H9 (cell line): ENCODE data around the gene C13orf42. TPM values are rescaled to one million over a fixed set of nuclear protein-coding genes. Genes with fewer than 3 reads are reported as not detected.

Experiments
- DNase-seq: peaks from one replicate; pipeline ENCODE4 v3.0.0-alpha.2; 2017
- H2AFZ ChIP-seq: one replicate; pipeline ENCODE4 v1.6.1; 2013; ENCODE audit warnings: mild to moderate bottlenecking, low read length, control low read depth, moderate library complexity
- H2AK5ac ChIP-seq: 2 replicates; pipeline ENCODE4 v1.6.1; 2013; ENCODE audit warnings: low read length, control low read depth, mixed read lengths; ENCODE audit not compliant: insufficient read length
- H2BK120ac ChIP-seq: one replicate; pipeline ENCODE4 v1.6.1; 2013; ENCODE audit warnings: low read depth, mild to moderate bottlenecking, low read length, control low read depth, inconsistent platforms; ENCODE audit not compliant: poor library complexity, severe bottlenecking
- H2BK12ac ChIP-seq: 2 replicates; pipeline ENCODE4 v1.6.1; 2013; ENCODE audit warnings: low read length, control low read depth, mixed read lengths, low read depth; ENCODE audit not compliant: insufficient read length
- H2BK15ac ChIP-seq: 2 replicates; pipeline ENCODE4 v1.6.1; 2013; ENCODE audit warnings: low read depth, low read length, control low read depth
- H2BK20ac ChIP-seq: one replicate; pipeline ENCODE4 v1.6.1; 2013; ENCODE audit warnings: low read depth, mild to moderate bottlenecking, low read length, control low read depth, inconsistent platforms; ENCODE audit not compliant: poor library complexity, severe bottlenecking
- H2BK5ac ChIP-seq: 2 replicates; pipeline ENCODE4 v1.6.1; 2013; ENCODE audit warnings: low read length, control low read depth, mixed read lengths; ENCODE audit not compliant: insufficient read length
- H3K14ac ChIP-seq: 2 replicates; pipeline ENCODE4 v1.6.1; 2013; ENCODE audit warnings: low read length, control low read depth; ENCODE audit not compliant: insufficient read depth
- H3K18ac ChIP-seq: 2 replicates; pipeline ENCODE4 v1.6.1; 2013; ENCODE audit warnings: low read depth, mild to moderate bottlenecking, mixed read lengths, low read length, control low read depth; ENCODE audit not compliant: insufficient read length
- H3K23ac ChIP-seq: 2 replicates; pipeline ENCODE4 v1.6.1; 2013; ENCODE audit warnings: low read length, control low read depth, mixed read lengths, low read depth; ENCODE audit not compliant: insufficient read length
- H3K23me2 ChIP-seq: 2 replicates; pipeline ENCODE4 v1.6.1; 2013; ENCODE audit warnings: low read depth, mild to moderate bottlenecking, mixed read lengths, low read length, control low read depth; ENCODE audit not compliant: insufficient read length, poor library complexity, severe bottlenecking
- H3K27ac ChIP-seq: 2 replicates; pipeline ENCODE4 v1.5.1; 2013; ENCODE audit warnings: low read length, control low read depth, mixed read lengths, low read depth; ENCODE audit not compliant: insufficient read length
- H3K27me3 ChIP-seq: 2 replicates; pipeline ENCODE4 v1.6.1; 2013; ENCODE audit warnings: low read length, control low read depth, inconsistent platforms; ENCODE audit not compliant: insufficient read depth
- H3K4ac ChIP-seq: 2 replicates; pipeline ENCODE4 v1.6.1; 2013; ENCODE audit warnings: low read depth, mild to moderate bottlenecking, control low read depth, inconsistent platforms, low read length, moderate library complexity
- H3K4me1 ChIP-seq: 2 replicates; pipeline ENCODE4 v1.6.1; 2013; ENCODE audit warnings: low read length, control low read depth, inconsistent platforms; ENCODE audit not compliant: insufficient read depth
- H3K4me2 ChIP-seq: 2 replicates; pipeline ENCODE4 v1.6.1; 2013; ENCODE audit warnings: low read length, control low read depth, mixed read lengths; ENCODE audit not compliant: insufficient read length, insufficient read depth
- H3K56ac ChIP-seq: 2 replicates; pipeline ENCODE4 v1.6.1; 2013; ENCODE audit warnings: low read depth, mild to moderate bottlenecking, mixed read lengths, low read length, control low read depth; ENCODE audit not compliant: insufficient read length
- H3K79me1 ChIP-seq: 2 replicates; pipeline ENCODE4 v1.6.1; 2013; ENCODE audit warnings: low read depth, mild to moderate bottlenecking, moderate library complexity, low read length, control low read depth, inconsistent platforms; ENCODE audit not compliant: insufficient read depth, poor library complexity, severe bottlenecking
- H3K79me2 ChIP-seq: 2 replicates; pipeline ENCODE4 v1.6.1; 2013; ENCODE audit warnings: low read length, control low read depth, inconsistent platforms; ENCODE audit not compliant: insufficient read depth
- H3K9ac ChIP-seq: 2 replicates; pipeline ENCODE4 v1.6.1; 2013; ENCODE audit warnings: low read length, control low read depth, mixed read lengths; ENCODE audit not compliant: insufficient read length; ENCODE audit errors: extremely low read depth
- H3K9me3 ChIP-seq: one replicate; pipeline ENCODE4 v1.6.1; 2013; ENCODE audit warnings: low read depth, low read length, inconsistent platforms; ENCODE audit not compliant: control insufficient read depth
- H3T11ph ChIP-seq: one replicate; pipeline ENCODE4 v1.6.1; 2013; ENCODE audit warnings: mild to moderate bottlenecking, low read length, control low read depth, inconsistent platforms
- H4K20me1 ChIP-seq: one replicate; pipeline ENCODE4 v1.6.1; 2013; ENCODE audit not compliant: control insufficient read depth, insufficient read length, insufficient read depth
- H4K5ac ChIP-seq: 2 replicates; pipeline ENCODE4 v1.6.1; 2013; ENCODE audit warnings: low read depth, mild to moderate bottlenecking, mixed read lengths, low read length, control low read depth; ENCODE audit not compliant: insufficient read length
- H4K8ac ChIP-seq: replicated peaks from 2 replicates; pipeline ENCODE4 v1.6.1; 2013; ENCODE audit warnings: low read length, control low read depth, mixed read lengths, low read depth; ENCODE audit not compliant: insufficient read length
- H4K91ac ChIP-seq: 2 replicates; pipeline ENCODE4 v1.6.1; 2013; ENCODE audit warnings: low read depth, mild to moderate bottlenecking, moderate library complexity, mixed read lengths, low read length, control low read depth; ENCODE audit not compliant: insufficient read length
- H3K27ac Mint-ChIP-seq, 3 experiments: 2 replicates in 2 of 3; 3 replicates in 1 of 3; pipeline ENCODE4 v1.8.0; 2020 to 2021; ENCODE audit warnings: mixed read lengths in 3 of 3, mild to moderate bottlenecking in 1 of 3, moderate library complexity in 1 of 3
- H3K27me3 Mint-ChIP-seq: 2 replicates; pipeline ENCODE4 v1.8.0; 2021; ENCODE audit warnings: low read depth, mild to moderate bottlenecking, moderate library complexity, mixed read lengths
- H3K36me3 Mint-ChIP-seq, 3 experiments: 2 replicates in 2 of 3; 3 replicates in 1 of 3; pipeline ENCODE4 v1.8.0; 2020 to 2021; ENCODE audit warnings: low read depth in 3 of 3, mixed read lengths in 3 of 3; ENCODE audit not compliant: insufficient read depth in 1 of 3
- H3K4me1 Mint-ChIP-seq, 2 experiments: 2 replicates each; pipeline ENCODE4 v1.8.0; 2020; ENCODE audit warnings: mixed read lengths in 2 of 2
- H3K4me3 Mint-ChIP-seq, 2 experiments: 2 replicates in 1 of 2; 3 replicates in 1 of 2; pipeline ENCODE4 v1.8.0; 2020 to 2021; ENCODE audit warnings: mild to moderate bottlenecking in 2 of 2, mixed read lengths in 2 of 2, moderate library complexity in 1 of 2
- H3K9me3 Mint-ChIP-seq, 2 experiments: 2 replicates in 1 of 2; 3 replicates in 1 of 2; pipeline ENCODE4 v1.8.0; 2020; ENCODE audit warnings: mild to moderate bottlenecking in 2 of 2, mixed read lengths in 2 of 2, moderate library complexity in 1 of 2
- WGBS: extraction: QIAGEN DNeasy Blood & Tissue Kit; methylation state at CpG from one replicate; pipeline ENCODE4 v1.1.7; 2013; ENCODE audit warnings: missing lambda C conversion rate, low lambda C conversion rate, mixed read lengths; ENCODE audit not compliant: insufficient read length; ENCODE audit errors: extremely low coverage; 5-methylcytosine and 5-hydroxymethylcytosine counted together
- total RNA-seq: library from RNA; stranded (reverse); gene quantifications from 2 replicates; pipeline ENCODE4 v1.2.1, GENCODE V29; 2021
- TF ChIP-seq, protein P1 (sequence below): fragments of 200-600 bp; sonication (generic); conservative IDR thresholded peaks from 3 replicates; pipeline ENCODE4 v1.8.0; 2021; ENCODE audit warnings: antibody characterized with exemption, mild to moderate bottlenecking

Gene C13orf42
- total RNA-seq, 1 experiment from 2014 or later, result 16.5 TPM

DNA sequence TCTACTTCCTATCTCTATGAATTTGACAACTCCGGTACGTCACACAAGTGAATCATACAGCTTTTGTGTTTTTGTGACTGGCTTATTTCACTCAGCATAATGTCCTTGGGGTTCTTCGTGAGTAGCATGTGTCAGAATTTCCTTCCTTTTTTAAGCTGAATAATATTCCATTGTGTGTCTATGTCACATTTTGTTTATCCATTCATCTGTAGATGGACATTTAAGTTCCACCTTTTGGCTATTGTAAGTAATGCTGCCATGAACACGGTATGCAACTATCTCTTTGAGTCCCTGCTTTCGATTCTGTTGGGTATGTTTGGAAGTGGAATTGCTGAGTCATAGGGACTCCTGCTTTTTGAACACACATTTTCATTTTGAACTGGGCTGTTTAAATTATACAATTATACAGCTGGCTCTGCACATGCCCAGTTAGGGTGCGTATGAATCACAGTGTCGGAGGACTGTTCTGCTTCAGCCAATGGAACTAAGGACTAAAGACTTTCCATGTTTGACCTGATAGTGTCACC lies 43.0 kb upstream of the C13orf42 start:
- Histone ChIP-seq H3K4me1 (peaks cover 36% of the 10 kb centered on the region), H2BK15ac (no peak overlapping the region)
- DNase-seq, result no peak

More for the DNA sequence above, 43.0 kb upstream of the C13orf42 start:
- Histone ChIP-seq H2BK120ac (no peak overlapping the region), H3K23me2 (no peaks in the 10 kb centered on the region), H4K20me1 (no peaks in the 10 kb centered on the region), H2AK5ac (no peak overlapping the region), H2BK5ac (no peak overlapping the region), H3K14ac (no peak overlapping the region), H3K79me1 (no peaks in the 10 kb centered on the region), H2BK20ac (no peak overlapping the region), H4K5ac (no peak overlapping the region), H3T11ph (no peak overlapping the region), H3K79me2 (no peaks in the 10 kb centered on the region), H2AFZ (no peak overlapping the region), H3K27me3 (no peaks in the 10 kb centered on the region), H3K56ac (no peak overlapping the region), H3K27ac (no peak overlapping the region), H3K4me2 (no peak overlapping the region), H4K8ac (no peak overlapping the region), H3K9ac (no peak overlapping the region), H2BK12ac (no peak overlapping the region), H3K4ac (no peak overlapping the region), H4K91ac (no peak overlapping the region), H3K23ac (no peak overlapping the region), H3K18ac (no peak overlapping the region), H3K9me3 (no peaks in the 10 kb centered on the region)
- Mint-ChIP-seq H3K4me1 (peaks cover 70 to 81% of the 10 kb centered on the region in 2 experiments), H3K36me3 (peaks cover 11 to 21% (median 12%) of the 10 kb centered on the region in 3 experiments), H3K27ac (peak overlapping the region; percentile 24 to 73 (median 25); a peak in 4 of 7 replicates), H3K27me3 (no peaks in the 10 kb centered on the region; the same call in 1 of the 2 replicates), H3K9me3 (peaks cover 3% of the 10 kb centered on the region in 2 experiments; a peak in 3 of 5 replicates), H3K4me3 (no peak overlapping the region)
- WGBS, result no CpG with 5 or more reads among the region's 7 CpGs
- TF ChIP-seq, protein P1, sequence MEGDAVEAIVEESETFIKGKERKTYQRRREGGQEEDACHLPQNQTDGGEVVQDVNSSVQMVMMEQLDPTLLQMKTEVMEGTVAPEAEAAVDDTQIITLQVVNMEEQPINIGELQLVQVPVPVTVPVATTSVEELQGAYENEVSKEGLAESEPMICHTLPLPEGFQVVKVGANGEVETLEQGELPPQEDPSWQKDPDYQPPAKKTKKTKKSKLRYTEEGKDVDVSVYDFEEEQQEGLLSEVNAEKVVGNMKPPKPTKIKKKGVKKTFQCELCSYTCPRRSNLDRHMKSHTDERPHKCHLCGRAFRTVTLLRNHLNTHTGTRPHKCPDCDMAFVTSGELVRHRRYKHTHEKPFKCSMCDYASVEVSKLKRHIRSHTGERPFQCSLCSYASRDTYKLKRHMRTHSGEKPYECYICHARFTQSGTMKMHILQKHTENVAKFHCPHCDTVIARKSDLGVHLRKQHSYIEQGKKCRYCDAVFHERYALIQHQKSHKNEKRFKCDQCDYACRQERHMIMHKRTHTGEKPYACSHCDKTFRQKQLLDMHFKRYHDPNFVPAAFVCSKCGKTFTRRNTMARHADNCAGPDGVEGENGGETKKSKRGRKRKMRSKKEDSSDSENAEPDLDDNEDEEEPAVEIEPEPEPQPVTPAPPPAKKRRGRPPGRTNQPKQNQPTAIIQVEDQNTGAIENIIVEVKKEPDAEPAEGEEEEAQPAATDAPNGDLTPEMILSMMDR, result no peak
